ENCODE measurements around the gene PLCXD3.

PLCXD3 gene

DNA sequence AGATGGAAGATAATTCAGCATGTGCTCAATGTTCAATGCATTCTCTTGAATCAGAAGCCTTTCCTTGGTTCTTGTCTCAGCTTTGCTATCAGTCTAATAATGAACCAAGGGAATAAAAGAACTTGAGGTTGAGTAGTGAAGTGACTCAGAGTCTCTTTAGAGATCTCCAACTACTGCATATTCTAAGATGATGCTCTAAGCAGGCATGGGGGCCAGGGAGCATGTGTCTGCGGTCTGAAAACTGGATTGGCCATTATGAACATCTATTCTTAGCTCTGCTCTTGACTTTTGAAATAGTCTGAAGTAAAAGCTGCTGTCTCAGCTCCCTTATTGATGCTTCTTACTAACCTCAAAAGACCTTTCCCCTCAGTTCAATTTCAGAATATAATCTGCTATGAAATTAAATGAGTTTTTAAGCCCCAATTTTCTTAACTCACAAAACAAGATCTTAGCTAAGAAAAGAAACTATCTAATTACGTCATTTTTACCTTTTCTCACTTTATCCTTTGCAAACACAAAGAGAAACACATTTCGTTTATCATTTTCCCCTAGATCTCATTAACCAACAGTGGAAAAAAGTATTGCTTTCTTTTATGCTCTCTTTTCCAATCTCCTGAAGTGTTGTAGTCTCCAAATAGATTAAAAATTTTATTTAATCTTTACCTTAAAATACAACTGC is 44.8 kb downstream of the PLCXD3 start:
- no peaks in the 10 kb centered on the region for H3K36me3 ChIP-seq (ENCODE audit: insufficient read depth, low read length)
- H3K79me2 ChIP-seq (ENCODE audit: insufficient read depth, low read length) = no peaks in the 10 kb centered on the region
- no peak overlapping the region for H2AFZ ChIP-seq (ENCODE audit: low read length)
- no peaks in the 10 kb centered on the region for H3K9me2 ChIP-seq (replicated peaks; ENCODE audit: low read depth, low read length)
- no peaks in the 10 kb centered on the region for H3K4me1 ChIP-seq (ENCODE audit: insufficient read depth, low read length, poor library complexity, severe bottlenecking)
- no peak overlapping the region for H3K4me3 ChIP-seq (ENCODE audit: low read length, poor library complexity, severe bottlenecking)
- TF ChIP-seq, protein P1, sequence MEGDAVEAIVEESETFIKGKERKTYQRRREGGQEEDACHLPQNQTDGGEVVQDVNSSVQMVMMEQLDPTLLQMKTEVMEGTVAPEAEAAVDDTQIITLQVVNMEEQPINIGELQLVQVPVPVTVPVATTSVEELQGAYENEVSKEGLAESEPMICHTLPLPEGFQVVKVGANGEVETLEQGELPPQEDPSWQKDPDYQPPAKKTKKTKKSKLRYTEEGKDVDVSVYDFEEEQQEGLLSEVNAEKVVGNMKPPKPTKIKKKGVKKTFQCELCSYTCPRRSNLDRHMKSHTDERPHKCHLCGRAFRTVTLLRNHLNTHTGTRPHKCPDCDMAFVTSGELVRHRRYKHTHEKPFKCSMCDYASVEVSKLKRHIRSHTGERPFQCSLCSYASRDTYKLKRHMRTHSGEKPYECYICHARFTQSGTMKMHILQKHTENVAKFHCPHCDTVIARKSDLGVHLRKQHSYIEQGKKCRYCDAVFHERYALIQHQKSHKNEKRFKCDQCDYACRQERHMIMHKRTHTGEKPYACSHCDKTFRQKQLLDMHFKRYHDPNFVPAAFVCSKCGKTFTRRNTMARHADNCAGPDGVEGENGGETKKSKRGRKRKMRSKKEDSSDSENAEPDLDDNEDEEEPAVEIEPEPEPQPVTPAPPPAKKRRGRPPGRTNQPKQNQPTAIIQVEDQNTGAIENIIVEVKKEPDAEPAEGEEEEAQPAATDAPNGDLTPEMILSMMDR (conservative IDR thresholded peaks at IDR 0.05; ENCODE audit: low read length) = no peak
- TF ChIP-seq EZH2phosphoT487 (IDR thresholded peaks at IDR 0.05; ENCODE audit: borderline replicate concordance) = no peak
- H4K20me1 ChIP-seq (ENCODE audit: insufficient read depth, low read length, poor library complexity, severe bottlenecking) = no peaks in the 10 kb centered on the region
- H3K4me2 ChIP-seq (ENCODE audit: low read depth, low read length, poor library complexity, severe bottlenecking) = no peak overlapping the region
- no peaks in the 10 kb centered on the region for H3F3A ChIP-seq (ENCODE audit: low read depth)
- H3K9me3 ChIP-seq (ENCODE audit: insufficient read depth, low read depth, low read length) = no peaks in the 10 kb centered on the region
- H3K9ac ChIP-seq (ENCODE audit: low read depth, low read length, poor library complexity, severe bottlenecking) = no peak overlapping the region
- H3K27me3 ChIP-seq (ENCODE audit: insufficient read depth, low read length, poor library complexity, severe bottlenecking) = no peaks in the 10 kb centered on the region

DNA sequence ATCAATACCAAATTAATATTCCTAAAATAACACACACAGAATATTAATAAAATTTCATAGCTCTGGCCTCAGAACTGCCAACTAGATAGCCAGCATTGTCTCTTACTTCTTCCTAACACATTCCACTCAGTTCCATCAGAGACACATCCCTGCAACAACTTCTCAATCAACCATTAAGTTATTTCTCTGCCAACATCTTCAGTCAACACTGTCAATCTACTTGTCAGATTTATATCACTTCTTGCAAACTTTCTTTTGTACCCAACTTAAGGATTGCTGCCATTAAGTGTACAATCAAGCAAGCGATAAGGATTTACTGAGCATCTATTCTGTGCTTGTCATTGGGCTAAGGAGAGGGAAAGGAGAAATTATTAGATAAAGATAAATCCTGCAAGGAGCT is 50.8 kb downstream of the PLCXD3 start:
- Histone ChIP-seq H3K27me3 (ENCODE audit: insufficient read depth, low read length, poor library complexity, severe bottlenecking) (no peaks in the 10 kb centered on the region), H3F3A (ENCODE audit: low read depth) (no peaks in the 10 kb centered on the region), H3K4me1 (ENCODE audit: insufficient read depth, low read length, poor library complexity, severe bottlenecking) (no peaks in the 10 kb centered on the region), H3K36me3 (ENCODE audit: insufficient read depth, low read length) (no peaks in the 10 kb centered on the region), H3K79me2 (ENCODE audit: insufficient read depth, low read length) (no peaks in the 10 kb centered on the region), H2AFZ (ENCODE audit: low read length) (no peak overlapping the region), H3K4me3 (ENCODE audit: low read length, poor library complexity, severe bottlenecking) (no peak overlapping the region), H3K9me2 (replicated peaks; ENCODE audit: low read depth, low read length) (no peaks in the 10 kb centered on the region), H3K4me2 (ENCODE audit: low read depth, low read length, poor library complexity, severe bottlenecking) (no peak overlapping the region), H4K20me1 (ENCODE audit: insufficient read depth, low read length, poor library complexity, severe bottlenecking) (no peaks in the 10 kb centered on the region), H3K9me3 (ENCODE audit: insufficient read depth, low read depth, low read length) (no peaks in the 10 kb centered on the region), H3K9ac (ENCODE audit: low read depth, low read length, poor library complexity, severe bottlenecking) (no peak overlapping the region)
- TF ChIP-seq, protein P1 (conservative IDR thresholded peaks at IDR 0.05; ENCODE audit: low read length) = no peak
- no peak for TF ChIP-seq EZH2phosphoT487 (IDR thresholded peaks at IDR 0.05; ENCODE audit: borderline replicate concordance)

DNA sequence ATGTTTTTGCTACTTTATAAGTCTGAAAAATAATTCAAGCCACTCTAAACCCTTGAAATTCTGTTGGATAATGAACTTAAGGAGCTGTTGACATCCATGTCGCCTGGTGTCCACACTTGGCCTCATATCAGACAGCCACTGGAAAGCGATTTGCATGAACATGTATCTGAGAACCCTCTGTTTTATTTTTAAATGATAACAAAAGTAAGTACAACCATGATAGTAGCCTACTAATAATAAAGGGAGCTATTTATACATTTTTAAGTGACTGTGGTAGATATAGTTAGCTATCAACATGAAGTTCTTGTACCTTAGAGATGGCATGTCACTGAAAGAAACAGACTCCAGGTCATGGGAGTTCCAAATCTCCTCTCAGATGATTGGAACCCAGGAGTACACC is 53.3 kb downstream of the PLCXD3 start:
- no peak overlapping the region for H2AFZ ChIP-seq (ENCODE audit: low read length)
- no peak overlapping the region for H3K4me2 ChIP-seq (ENCODE audit: low read depth, low read length, poor library complexity, severe bottlenecking)
- TF ChIP-seq, protein P1 (conservative IDR thresholded peaks at IDR 0.05; ENCODE audit: low read length) = no peak
- TF ChIP-seq EZH2phosphoT487 (IDR thresholded peaks at IDR 0.05; ENCODE audit: borderline replicate concordance) = no peak

More for the DNA sequence above, 53.3 kb downstream of the PLCXD3 start:
- Histone ChIP-seq H3F3A (ENCODE audit: low read depth) (no peaks in the 10 kb centered on the region), H3K4me3 (ENCODE audit: low read length, poor library complexity, severe bottlenecking) (no peak overlapping the region), H3K9ac (ENCODE audit: low read depth, low read length, poor library complexity, severe bottlenecking) (no peak overlapping the region), H3K4me1 (ENCODE audit: insufficient read depth, low read length, poor library complexity, severe bottlenecking) (no peaks in the 10 kb centered on the region), H3K9me2 (replicated peaks; ENCODE audit: low read depth, low read length) (no peaks in the 10 kb centered on the region), H3K36me3 (ENCODE audit: insufficient read depth, low read length) (no peaks in the 10 kb centered on the region), H4K20me1 (ENCODE audit: insufficient read depth, low read length, poor library complexity, severe bottlenecking) (no peaks in the 10 kb centered on the region), H3K27me3 (ENCODE audit: insufficient read depth, low read length, poor library complexity, severe bottlenecking) (no peaks in the 10 kb centered on the region), H3K79me2 (ENCODE audit: insufficient read depth, low read length) (no peaks in the 10 kb centered on the region), H3K9me3 (ENCODE audit: insufficient read depth, low read depth, low read length) (no peaks in the 10 kb centered on the region)
